ENCODE data around the gene CATSPER3.

DNA sequence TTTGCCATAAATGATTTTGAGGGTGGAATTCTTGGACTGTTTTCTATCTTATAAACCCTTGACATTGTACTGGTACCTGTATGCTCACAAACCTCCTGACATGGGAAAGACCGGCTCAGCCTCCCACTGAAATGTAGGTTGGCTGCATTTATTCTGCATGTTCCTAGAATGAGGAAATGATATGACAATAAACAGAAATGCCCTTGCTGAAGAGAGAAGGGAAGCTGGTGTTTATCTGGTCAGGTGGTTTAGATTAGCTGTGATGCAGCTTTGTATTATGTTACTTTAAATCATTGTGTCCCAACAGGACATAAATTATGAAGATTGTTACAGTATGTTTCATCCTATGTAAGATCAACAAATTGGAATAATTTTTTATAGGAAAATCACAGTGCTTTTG lies 23.1 kb upstream of the CATSPER3 start:
- TF ChIP-seq EZH2 (IDR thresholded peaks at IDR 0.05) (no peak), POLR2AphosphoS5 (IDR thresholded peaks at IDR 0.05; ENCODE audit: borderline replicate concordance, low read depth, low read length) (no peak)
